Thyroid gland (tissue), 4 donors: ENCODE measurements around the gene SLCO3A1.

ENCODE experiments used
- POLR2A ChIP-seq, 2 donors: fragments of 450-650 bp; IDR thresholded peaks; one replicate each; pipeline ENCODE4 v1.6.1; 2017; ENCODE audit warnings: antibody characterized with exemption in 2 of 2, mild to moderate bottlenecking in 2 of 2, moderate library complexity in 1 of 2
- TF ChIP-seq, protein P1 (sequence below), 6 experiments: fragments of 200-600 bp in 3 of 6; fragments of 450-650 bp in 3 of 6; sonication (generic) in 3 of 6; IDR thresholded peaks; one replicate each; pipeline ENCODE4 v1.5.1; 2016 to 2019; ENCODE audit warnings: antibody characterized with exemption in 6 of 6, mild to moderate bottlenecking in 2 of 6, inconsistent platforms in 1 of 6, moderate library complexity in 1 of 6

DNA sequence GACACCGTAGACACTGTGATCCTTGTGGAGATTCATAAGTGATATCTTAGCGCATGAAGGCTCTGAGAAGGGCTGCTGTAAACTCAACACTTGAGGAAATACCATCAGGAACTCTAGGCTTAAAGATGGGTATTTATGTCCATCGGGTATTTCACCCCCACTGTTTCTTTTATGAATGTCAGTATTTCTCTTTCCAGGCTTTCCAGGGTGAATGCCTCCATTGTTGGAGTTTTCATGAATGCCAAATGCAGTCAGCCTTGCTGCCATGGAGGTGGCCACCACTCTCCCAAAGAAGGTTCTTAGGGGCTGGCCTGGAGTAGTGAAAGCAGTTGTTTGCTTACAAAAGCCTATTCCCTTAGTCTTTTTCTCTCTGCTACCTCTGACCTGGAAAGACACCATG, 259.2 kb downstream of the SLCO3A1 start:
- TF ChIP-seq POLR2A (IDR thresholded peaks at IDR 0.05), result no peak
- TF ChIP-seq, protein P1, sequence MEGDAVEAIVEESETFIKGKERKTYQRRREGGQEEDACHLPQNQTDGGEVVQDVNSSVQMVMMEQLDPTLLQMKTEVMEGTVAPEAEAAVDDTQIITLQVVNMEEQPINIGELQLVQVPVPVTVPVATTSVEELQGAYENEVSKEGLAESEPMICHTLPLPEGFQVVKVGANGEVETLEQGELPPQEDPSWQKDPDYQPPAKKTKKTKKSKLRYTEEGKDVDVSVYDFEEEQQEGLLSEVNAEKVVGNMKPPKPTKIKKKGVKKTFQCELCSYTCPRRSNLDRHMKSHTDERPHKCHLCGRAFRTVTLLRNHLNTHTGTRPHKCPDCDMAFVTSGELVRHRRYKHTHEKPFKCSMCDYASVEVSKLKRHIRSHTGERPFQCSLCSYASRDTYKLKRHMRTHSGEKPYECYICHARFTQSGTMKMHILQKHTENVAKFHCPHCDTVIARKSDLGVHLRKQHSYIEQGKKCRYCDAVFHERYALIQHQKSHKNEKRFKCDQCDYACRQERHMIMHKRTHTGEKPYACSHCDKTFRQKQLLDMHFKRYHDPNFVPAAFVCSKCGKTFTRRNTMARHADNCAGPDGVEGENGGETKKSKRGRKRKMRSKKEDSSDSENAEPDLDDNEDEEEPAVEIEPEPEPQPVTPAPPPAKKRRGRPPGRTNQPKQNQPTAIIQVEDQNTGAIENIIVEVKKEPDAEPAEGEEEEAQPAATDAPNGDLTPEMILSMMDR (IDR thresholded peaks at IDR 0.05), result no peak
